A673 (cell line): Measurements from ENCODE around the gene ERMN.

Experiments
- CTCF ChIP-seq: fragments of 300-800, 200-600 bp; sonication (generic); conservative IDR thresholded peaks from 2 replicates; pipeline ENCODE4 v1.5.1; 2017; ENCODE audit warnings: low read depth, mild to moderate bottlenecking, antibody characterized with exemption, low read length, moderate library complexity, mixed read lengths
- EZH2 ChIP-seq: fragments of 200-600 bp; sonication (generic); IDR thresholded peaks from 2 replicates; pipeline ENCODE4 v1.6.1; 2017; ENCODE audit warnings: borderline replicate concordance, low read depth, mild to moderate bottlenecking, mixed read lengths, antibody characterized with exemption, low read length; ENCODE audit not compliant: poor library complexity, severe bottlenecking

DNA sequence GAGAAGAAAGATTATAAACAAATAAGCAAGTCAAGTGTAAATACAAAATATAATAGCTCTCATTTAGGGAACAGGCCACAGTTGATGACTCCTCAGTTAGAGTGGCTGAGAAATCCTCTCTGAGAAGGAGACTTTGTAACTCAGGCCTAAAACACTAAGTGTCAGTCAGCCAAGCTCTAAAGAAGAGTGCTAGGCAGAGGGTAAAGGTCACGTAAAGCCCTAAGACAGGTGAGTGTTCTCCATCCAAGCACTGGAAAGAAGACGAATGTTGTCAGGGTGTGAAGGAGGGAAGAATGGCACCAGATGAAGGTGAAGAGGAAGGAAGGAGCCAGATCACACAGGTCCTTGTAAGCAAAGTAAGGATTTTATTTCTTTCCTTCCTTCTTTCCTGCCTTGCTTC, 24.3 kb downstream of the ERMN start:
- no peak for TF ChIP-seq CTCF
- TF ChIP-seq EZH2, result no peak
